Ovary (tissue), 1 donor: ENCODE measurements around the gene TMEM44.

Experiments
- EP300 ChIP-seq: sonication (generic); formaldehyde crosslinking; IDR thresholded peaks from one replicate; pipeline ENCODE4 v1.6.1; 2017; ENCODE audit warnings: antibody characterized with exemption
- POLR2A ChIP-seq: fragments of 450-650 bp; IDR thresholded peaks from one replicate; pipeline ENCODE4 v1.6.1; 2017; ENCODE audit warnings: antibody characterized with exemption, mild to moderate bottlenecking, moderate library complexity

DNA sequence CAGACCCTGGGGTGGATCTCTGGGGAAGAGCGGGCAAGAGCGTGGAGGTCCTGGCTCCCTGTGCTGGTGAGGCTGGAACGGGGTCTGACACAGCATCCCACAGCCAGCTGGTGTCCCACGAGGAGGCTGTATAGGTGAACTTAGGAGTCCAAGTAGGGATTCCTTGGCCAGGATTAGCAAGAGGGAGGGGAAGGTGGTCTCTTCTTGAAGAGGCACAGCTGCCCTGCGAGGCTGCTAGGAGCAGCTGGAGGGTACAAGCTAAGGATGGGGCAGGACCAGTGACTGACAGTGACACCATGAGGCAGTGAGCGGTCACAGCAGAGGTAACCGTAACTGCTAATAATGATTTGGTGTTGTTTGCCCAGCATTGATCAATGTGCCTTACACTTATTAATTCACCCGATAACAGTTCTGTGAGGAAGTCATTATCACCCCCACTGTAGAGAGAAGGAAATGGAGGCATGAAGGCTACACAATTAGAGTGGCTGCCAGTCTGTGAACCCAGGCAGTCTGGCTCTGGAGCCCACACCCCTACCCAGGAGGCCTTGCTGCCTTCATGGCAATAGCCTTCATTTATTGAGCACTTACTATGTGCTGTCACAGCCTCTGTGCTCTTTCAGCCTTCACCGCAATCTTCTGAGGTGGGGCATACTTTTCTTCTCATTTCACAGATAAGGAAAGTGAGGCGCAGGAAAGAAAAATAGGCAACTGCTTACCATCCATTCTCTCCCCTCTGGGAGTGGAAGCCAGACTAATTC, 59.4 kb downstream of the TMEM44 start:
- TF ChIP-seq POLR2A, result no peak
- TF ChIP-seq EP300, result no peak
